ENCODE data around the gene ARHGAP1.

GRCh38 chr11:46743043-46743442, 42.6 kb upstream of the ARHGAP1 start:
- TF ChIP-seq CTCF (IDR thresholded peaks at IDR 0.05; ENCODE audit: insufficient read depth, low read length): no peak
- TF ChIP-seq POLR2AphosphoS5 (IDR thresholded peaks at IDR 0.05; ENCODE audit: low read depth): no peak
- no peak for TF ChIP-seq GABPA (IDR thresholded peaks at IDR 0.05; ENCODE audit: low read depth)
- TF ChIP-seq REST (IDR thresholded peaks at IDR 0.05; ENCODE audit: insufficient replicate concordance, low read depth): no peak
- TF ChIP-seq SPI1 (IDR thresholded peaks at IDR 0.05; ENCODE audit: borderline replicate concordance, low read depth): no peak
